ENCODE data around the gene APOLD1. TPM values are rescaled to one million over a fixed set of nuclear protein-coding genes. Genes with fewer than 3 reads are reported as not detected.
"Not testable (repeated sequence)": the region's sequence is repeated elsewhere in the genome, so short reads cannot be mapped to it uniquely, and the experiment has no call there.

APOLD1 gene
- total RNA-seq, 1 donor from 2014 or later = 18.8 TPM

DNA sequence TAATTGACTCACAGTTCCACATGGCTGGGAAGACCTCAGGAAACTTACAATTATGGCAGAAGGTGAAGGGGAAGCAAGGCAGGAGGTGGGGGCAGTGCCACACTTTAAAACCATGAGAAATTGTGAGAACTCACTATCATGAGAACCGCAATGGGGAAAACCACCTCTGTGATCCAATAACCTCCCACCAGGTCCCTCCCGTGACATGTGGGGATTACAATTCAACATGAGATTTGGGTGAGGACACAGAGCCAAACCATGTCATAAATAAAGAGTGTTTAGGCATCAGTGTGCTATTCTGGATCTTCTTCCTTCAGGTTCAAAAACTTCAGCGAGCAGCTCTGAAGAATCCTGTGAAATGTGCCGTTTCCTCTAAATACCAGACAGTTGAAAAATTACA is 37.4 kb downstream of the APOLD1 start:
- no peak for ATAC-seq (ENCODE audit: poor library complexity)
- intact Hi-C loops (cut with DNase I) = no loop called here
- DNase-seq = no peak

DNA sequence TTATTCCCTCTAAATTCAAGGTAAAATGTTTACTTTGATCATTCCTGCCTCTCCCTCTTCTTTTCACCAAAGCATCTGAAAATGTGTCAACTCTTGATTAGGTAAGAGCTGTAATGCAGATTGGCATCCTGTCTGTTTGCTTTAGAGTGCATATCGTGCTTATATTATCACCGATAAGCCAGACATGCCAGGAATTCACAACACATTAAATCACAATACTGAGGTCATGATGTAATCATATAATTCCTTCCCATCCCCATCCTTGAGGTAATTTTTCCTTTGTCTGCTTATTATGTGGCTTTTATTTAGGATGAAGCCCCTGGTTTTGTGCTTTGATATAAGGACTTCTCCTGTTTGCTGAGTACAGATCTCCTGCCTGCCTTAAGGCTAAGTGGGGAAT is 37.8 kb downstream of the APOLD1 start:
- DNase-seq = no peak
- no peak for ATAC-seq (ENCODE audit: poor library complexity)
- intact Hi-C loops (cut with DNase I) = no loop called here

DNA sequence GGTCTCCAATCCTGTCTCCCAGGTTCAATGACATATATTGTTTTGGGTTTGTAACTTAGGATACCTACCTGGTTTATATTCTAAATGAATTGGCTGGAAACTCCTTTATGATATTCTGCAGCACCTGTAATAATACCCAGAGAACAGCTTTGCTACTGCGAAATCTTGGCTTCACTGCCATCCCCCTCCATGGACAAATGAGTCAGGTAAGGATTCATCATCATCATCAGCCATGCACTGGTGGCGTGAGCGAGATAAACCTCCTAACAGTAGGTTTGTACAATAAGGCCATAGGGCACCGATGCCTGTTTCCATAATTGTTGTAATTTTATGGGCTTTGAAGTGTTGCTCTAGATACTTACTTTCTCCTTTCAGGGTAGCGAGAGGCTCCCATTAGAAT is 38.4 kb downstream of the APOLD1 start:
- no peak for DNase-seq
- ATAC-seq (ENCODE audit: poor library complexity) = no peak
- intact Hi-C loops (cut with DNase I) = no loop called here

DNA sequence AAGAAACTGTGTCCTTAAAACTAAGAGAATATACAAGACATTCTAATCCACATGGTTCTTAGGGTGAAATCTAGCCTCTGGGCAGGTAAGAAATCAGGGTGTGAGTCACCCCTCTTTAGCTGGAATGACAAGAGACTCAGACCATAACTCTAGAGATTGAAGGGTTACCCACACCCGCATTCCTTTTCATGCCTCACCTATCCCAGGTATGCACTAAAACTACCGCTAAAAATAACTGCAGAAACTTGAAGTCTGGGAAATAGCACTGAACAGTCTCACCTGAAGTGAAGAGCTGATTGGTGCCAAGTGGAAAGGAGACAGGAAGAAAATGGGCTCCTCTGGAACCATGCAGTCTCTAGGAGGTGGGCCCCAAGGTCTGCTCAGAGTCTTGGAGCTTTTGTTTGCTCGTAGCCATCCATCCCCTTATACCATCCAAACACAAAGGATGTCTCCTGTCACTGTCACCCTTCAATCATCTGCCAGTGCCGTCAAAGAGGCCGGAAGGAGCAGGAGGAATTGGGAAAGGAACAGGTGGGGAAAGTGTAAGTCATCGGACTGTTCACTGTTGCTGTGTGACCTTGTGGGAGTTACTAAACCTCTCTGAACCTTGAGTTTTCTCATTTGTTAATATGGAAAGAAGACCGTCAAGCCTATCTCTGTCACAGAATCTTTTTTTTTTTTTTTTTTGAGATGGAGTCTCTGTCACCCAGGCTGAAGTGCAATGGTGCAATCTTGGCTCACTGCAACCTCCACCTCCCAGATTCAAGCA is 50.1 kb downstream of the APOLD1 start:
- intact Hi-C loops (cut with DNase I) = no loop called here
- DNase-seq (no peak), ATAC-seq (ENCODE audit: poor library complexity) (no peak)

DNA sequence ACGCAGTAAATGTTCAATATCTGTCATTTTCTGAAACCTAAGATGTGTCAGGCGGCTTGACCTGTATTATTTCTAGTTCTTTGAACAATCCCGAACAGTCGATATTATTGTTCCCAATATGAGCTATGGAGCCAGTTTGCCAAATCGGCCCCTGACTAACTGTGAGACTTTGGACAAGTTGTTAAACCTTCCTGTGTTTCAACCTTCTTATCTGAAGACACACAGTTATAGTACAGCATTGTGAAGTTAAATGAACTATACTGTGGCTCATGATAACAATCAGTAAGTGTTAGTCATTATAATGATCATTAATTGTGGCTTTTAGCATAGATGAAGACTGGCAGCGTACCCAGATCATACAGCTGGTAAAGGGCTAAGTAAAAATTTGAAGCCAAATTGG is 51.1 kb downstream of the APOLD1 start:
- intact Hi-C loops (cut with DNase I) = no loop called here
- ATAC-seq (ENCODE audit: poor library complexity) (no peak), DNase-seq (no peak)

DNA sequence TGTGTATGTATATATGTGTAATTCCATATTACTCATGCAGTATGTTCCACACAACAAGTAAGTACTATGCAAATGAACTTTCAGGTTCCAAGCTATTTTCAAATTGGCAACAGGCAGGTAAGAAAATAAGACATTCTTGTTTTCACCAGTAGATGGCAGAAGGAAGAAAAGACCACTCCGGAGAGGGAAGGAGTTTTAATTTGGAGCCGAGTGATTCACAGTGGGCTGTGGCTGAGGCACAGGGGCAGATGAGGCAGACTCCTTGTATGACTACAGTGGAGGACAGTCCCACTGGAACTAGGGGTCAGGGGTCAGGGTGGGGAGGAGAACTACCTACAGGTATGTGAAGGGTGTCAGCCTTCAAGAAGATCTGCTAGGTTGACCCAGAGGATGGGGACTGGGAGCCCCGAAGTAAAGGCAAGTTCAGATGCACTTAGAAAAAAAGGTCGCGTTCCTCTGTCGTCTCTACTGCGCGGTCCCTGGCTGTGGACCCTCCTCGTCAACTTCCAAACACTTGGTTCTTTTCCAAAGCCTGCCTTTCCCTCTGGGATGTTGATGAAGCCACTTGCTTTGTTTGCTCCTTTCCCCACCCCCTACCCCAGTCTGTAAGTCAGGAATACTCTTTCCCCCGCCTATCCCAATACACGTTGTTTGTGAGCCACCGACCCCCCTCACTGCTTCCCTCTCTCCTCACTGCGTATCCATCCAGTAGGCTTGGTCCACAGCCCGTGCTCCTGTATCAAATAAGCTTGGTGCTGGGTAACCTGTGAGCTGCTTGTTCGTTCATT is 51.8 kb downstream of the APOLD1 start:
- ATAC-seq (ENCODE audit: poor library complexity) (peak; percentile 57), DNase-seq (no peak)
- intact Hi-C loops (cut with DNase I) = no loop called here

DNA sequence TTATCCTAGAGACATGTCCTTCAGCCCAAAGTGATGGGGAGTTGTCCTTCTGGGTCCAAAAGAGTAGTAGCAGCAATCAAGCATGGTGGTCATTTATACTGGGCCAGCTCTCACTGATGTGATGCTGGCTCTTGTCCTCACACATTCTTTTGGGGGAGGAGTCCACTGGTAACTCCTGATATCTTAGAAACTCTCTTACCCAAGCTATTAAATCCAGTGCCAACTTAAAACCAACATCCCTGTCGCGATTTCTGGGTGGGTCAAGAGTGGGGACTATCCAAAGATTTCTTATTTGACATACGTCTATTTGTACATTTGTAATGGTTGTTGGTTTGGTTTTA is 52.3 kb downstream of the APOLD1 start:
- ATAC-seq (ENCODE audit: poor library complexity) (no peak), DNase-seq (no peak)
- intact Hi-C loops (cut with DNase I) = no loop called here

DNA sequence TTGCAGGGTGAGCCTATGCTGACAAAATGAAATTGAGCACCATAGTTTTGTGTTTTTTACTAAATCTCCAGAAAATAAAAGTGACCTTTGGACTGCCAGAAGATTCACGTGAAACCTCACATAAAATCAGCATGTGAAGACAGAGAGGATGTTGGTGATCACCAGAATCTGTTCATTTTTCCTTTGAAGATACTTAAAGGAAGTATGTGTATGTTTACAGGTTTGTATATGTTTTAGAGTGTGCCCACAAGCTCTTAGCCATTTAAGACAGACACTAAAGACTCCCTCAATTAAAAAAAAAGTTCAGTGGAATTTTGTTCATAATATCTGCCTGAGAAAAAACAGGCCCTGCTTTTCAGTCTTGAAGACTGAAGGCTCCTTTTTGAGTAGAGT is 53.5 kb downstream of the APOLD1 start:
- ATAC-seq (ENCODE audit: poor library complexity) = no peak
- intact Hi-C loops (cut with DNase I) = no loop called here
- DNase-seq = no peak

DNA sequence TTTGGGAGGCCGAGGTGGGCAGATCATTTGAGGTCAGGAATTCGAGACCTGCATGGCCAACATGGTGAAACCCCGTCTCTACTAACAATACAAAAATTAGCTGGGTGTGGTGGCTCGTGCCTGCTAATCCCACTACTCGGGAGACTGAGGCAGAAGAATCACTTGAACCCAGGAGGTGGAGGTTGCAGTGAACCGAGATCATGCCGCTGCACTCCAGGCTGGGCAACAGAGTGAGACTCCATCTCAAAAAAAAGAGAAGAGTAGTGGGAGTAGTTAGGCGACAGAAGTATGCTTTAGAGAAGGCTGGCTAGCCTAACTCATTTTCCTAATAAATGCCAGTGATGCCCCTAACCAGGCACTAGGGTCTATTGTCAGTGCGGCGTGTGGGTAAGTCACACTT is 54.0 kb downstream of the APOLD1 start:
- DNase-seq; ATAC-seq (ENCODE audit: poor library complexity); intact Hi-C loops (cut with DNase I): not testable (repeated sequence)

DNA sequence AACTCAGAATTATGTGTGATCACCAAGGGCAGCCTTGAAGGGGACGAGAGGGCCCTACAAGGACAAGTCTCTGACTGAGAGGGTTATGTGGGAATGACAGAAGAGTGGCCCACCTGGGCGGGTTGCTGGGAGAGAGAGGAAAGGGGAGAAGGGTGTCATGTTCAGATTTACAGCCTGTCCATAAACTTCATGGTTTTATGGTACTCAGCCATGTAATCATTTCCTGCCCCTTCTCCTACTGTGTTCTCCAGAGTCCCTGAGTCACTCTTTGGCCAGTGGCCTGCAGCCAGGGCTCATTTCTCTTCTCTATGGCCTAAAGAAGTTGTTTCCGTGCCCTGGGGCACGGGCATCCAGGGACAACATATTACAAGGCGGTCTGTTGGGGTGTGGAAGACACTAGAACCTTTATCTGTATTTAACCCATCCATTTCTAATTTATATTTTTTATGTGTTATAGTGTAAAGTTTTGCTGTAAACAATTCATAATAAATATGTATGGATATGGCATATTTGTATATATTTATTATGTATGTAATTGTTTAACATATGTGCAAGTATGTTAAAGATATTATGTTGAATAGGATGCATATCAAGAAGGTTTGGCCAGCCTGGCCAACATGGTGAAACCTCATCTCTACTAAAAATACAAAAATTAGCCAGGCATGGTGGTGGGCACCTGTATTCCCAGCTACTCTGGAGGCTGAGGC is 54.6 kb downstream of the APOLD1 start:
- intact Hi-C loops (cut with DNase I) = no loop called here
- DNase-seq (peak; percentile 67), ATAC-seq (ENCODE audit: poor library complexity) (peak; percentile 53)

DNA sequence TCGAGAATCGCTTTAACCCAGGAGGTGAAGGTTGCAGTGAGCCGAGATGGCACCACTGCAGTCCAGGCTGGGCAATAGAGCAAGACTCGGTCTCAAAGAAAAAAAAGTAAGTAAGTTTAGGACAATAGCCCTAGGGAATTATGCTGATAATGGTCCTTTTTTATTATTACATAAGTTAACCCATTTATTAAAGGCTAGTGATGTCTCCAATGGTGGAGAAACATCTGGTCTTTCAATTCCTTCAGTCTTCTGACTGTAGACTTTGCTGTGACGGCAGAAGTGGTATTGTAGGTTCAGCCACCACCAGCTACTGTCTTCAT is 55.1 kb downstream of the APOLD1 start:
- DNase-seq (no peak), ATAC-seq (ENCODE audit: poor library complexity) (no peak)
- intact Hi-C loops (cut with DNase I) = no loop called here

Small RNAs within 50 kb of the gene (microRNA-seq; reads per million reads assigned to microRNA genes)
- gene MIR613 = not detected

Other genes with a start within 250 kb of the APOLD1 start
- 12.5 TPM for gene DUSP16, start 222.8 kb upstream of the APOLD1 start, total RNA-seq
- 16.7 TPM for gene CREBL2, start 173.8 kb upstream of the APOLD1 start, total RNA-seq
- not detected for gene GPR19, start 89.5 kb upstream of the APOLD1 start, total RNA-seq
- 37.5 TPM for gene CDKN1B, start 68.3 kb upstream of the APOLD1 start, total RNA-seq
- gene DDX47, start 27.7 kb downstream of the APOLD1 start, total RNA-seq = 24.9 TPM
- 2.0 TPM for gene GPRC5A, start 105.9 kb downstream of the APOLD1 start, total RNA-seq
- gene GPRC5D, start 166.5 kb downstream of the APOLD1 start, total RNA-seq = not detected
- gene HEBP1, start 214.6 kb downstream of the APOLD1 start, total RNA-seq = 65.3 TPM

Data from Right ventricle myocardium superior (tissue), 1 donor.